GM12875 (cell line): ENCODE measurements around the gene HERPUD2.
"Not testable (repeated sequence)": the region's sequence is repeated elsewhere in the genome, so short reads cannot be mapped to it uniquely, and the experiment has no call there.

ENCODE experiments used
- H3K4me3 ChIP-seq: one replicate; pipeline ENCODE4 v1.5.1; 2011; ENCODE audit warnings: low read depth, low read length, control low read depth
- TF ChIP-seq, protein P1 (sequence below): IDR thresholded peaks from 2 replicates; pipeline ENCODE4 v1.5.1; 2011; ENCODE audit warnings: low read depth, mild to moderate bottlenecking, control low read depth, inconsistent platforms, low read length, moderate library complexity, borderline replicate concordance; ENCODE audit not compliant: insufficient read depth

The HERPUD2 gene

GRCh38 chr7:35697414-35698175, 2.7 kb upstream of the HERPUD2 start:
- H3K4me3 ChIP-seq = no peak overlapping the region
- TF ChIP-seq, protein P1, sequence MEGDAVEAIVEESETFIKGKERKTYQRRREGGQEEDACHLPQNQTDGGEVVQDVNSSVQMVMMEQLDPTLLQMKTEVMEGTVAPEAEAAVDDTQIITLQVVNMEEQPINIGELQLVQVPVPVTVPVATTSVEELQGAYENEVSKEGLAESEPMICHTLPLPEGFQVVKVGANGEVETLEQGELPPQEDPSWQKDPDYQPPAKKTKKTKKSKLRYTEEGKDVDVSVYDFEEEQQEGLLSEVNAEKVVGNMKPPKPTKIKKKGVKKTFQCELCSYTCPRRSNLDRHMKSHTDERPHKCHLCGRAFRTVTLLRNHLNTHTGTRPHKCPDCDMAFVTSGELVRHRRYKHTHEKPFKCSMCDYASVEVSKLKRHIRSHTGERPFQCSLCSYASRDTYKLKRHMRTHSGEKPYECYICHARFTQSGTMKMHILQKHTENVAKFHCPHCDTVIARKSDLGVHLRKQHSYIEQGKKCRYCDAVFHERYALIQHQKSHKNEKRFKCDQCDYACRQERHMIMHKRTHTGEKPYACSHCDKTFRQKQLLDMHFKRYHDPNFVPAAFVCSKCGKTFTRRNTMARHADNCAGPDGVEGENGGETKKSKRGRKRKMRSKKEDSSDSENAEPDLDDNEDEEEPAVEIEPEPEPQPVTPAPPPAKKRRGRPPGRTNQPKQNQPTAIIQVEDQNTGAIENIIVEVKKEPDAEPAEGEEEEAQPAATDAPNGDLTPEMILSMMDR = no peak

DNA sequence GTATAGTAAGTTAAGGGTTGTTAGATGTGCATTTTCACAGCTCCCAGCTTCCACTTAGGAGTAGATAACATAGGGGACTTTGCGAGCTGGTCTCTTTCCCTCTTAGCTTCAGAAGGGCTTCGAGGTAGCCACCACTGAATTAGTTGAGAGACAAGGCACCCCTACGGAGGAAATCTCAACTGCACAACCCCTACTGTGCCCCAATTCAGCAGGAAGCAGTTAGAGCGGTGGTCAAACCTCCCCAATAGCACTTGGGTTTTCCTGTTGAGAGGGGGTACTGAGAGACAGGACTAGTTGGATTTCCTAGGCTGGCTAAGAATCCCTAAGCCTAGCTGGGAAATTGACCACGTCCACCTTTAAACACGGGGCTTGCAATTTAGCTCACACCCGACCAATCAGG, 1.1 kb upstream of the HERPUD2 start:
- TF ChIP-seq, protein P1 = no peak
- peak overlapping the region; percentile 91 for H3K4me3 ChIP-seq

DNA sequence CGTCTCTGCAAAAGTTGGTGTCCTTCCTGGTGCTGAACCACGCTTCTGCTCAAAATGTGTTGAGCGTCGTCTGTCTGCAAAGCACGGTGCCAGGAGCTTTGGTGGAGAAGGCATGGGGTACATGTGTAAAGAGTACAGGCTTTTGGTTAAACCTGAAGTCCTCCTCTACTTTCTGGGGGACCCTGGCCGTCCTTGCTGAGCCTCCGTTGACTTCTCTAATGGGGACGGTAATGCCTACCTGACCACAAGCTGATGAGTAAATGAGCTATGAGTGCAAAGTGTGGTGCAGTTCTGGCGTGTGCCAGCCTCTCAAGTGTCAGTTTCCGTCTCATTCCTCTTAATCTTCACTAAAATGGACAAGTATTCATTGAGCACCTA, 527 bp upstream of the HERPUD2 start:
- H3K4me3 ChIP-seq = peak overlapping the region; percentile 91
- TF ChIP-seq, protein P1 = no peak

DNA sequence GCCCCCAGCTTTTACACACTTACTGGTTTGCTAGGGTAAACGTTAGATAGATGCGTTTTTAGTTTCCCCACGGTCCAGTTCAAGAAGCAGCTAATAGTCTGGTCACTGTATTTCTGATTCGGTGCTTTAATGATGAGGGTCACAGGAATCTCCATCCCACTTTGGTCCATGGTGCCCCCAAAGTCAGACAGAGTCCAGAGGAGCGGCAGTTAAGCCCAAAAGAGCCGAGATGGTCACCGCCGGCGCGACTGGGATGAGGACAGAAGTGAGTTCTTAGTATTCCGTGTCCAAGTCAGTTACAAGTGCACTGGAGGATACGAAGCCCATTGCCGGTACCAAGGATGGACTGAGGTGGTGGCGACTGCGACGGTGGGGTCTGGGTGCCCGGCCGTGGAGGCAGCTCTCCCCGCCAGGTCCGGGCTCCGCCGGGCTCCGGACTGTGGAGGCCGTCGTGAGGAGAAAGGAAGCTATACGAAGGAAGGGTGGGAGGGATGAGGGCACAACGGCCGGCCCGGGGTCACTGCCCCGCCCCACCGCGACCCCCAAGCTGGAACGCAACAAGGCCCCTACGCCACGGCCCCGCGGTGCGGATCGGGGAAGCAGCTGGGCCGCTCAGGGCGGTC, 663 bp downstream of the HERPUD2 start:
- peak overlapping the region; percentile 91 for H3K4me3 ChIP-seq
- TF ChIP-seq, protein P1 = no peak

DNA sequence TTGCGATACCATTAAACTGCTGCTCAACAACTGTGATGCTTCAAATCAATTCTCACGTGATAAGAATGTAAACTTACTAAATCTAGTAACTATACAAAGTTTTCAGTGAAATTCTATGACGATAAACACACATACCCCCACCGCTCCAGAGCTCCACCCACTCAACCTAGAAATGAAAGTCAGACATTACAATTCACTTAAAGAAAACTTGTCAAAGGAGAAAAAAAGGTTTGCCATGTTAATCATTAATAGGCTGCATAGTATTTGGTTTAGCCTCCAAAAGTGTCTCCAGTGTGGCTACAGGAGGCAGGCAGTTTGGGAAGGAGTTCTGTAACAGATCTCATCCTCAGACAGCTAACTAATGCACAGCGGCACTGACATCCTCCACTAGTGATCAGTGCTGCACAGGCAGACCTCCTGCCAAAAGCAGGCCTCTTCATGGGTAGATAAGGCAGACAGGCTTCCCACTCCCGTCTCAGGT, 3.1 kb downstream of the HERPUD2 start:
- TF ChIP-seq, protein P1 = no peak
- peak overlapping the region; percentile 14 for H3K4me3 ChIP-seq

DNA sequence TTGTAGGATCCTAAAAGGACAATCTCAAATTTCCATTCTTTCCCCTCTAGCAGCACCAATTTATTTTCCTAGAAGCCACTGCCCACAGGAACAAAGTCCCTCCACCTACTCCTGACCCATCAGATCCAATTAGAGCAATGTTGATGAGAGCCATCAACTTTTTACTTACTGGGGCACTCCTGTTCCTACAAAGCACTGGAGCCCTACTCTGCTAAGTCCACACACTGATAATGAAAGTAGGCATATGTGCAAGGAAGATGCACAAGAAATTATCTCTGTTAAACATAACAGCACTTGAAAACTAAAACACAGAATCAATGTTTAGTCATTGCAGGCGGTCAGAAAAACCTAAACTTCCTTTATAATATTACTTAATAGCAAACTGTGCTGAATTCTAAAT, 3.6 kb downstream of the HERPUD2 start:
- H3K4me3 ChIP-seq = peak overlapping the region; percentile 14
- TF ChIP-seq, protein P1 = no peak

DNA sequence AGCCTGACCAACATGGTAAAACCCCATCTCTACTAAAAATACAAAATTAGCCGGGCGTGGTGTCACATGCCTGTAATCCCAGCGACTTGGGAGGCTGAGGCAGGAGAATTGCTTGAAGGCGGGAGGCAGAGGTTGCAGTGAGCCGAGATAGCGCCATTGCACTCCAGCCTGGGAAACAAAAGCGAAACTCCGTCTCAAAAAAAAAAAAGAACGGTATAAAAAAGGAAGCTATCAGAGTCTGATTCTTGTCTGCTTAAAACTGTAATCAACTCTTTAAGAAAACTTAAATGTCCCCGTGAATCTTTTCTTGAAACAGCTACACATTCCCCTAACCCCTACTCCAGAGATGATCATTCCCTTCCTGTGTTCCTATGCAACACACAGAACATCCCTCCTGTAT, 4.3 kb downstream of the HERPUD2 start:
- not testable (repeated sequence) for H3K4me3 ChIP-seq
